KOPT-K1 (cell line): ENCODE measurements around the gene KCNMA1.

Experiments
- H3K27ac ChIP-seq: fragments of 200-600 bp; sonication (generic); 2 replicates; pipeline ENCODE4 v1.5.1; 2016; ENCODE audit warnings: antibody characterized with exemption, mild to moderate bottlenecking, low read depth, low read length; ENCODE audit not compliant: poor library complexity, severe bottlenecking
- H3K36me3 ChIP-seq: fragments of 200-600 bp; sonication (generic); 2 replicates; pipeline ENCODE4 v1.5.1; 2017; ENCODE audit warnings: antibody characterized with exemption, mild to moderate bottlenecking, low read length, moderate library complexity; ENCODE audit not compliant: insufficient read depth
- H3K9me3 ChIP-seq: fragments of 200-600 bp; sonication (generic); 2 replicates; pipeline ENCODE4 v1.5.1; 2017; ENCODE audit warnings: antibody characterized with exemption, low read length, mild to moderate bottlenecking; ENCODE audit not compliant: insufficient read depth, poor library complexity, severe bottlenecking

The KCNMA1 gene

GRCh38 chr10:77371421-77371820, 266.2 kb downstream of the KCNMA1 start:
- no peaks in the 10 kb centered on the region for H3K36me3 ChIP-seq
- H3K9me3 ChIP-seq = peaks cover 14% of the 10 kb centered on the region
- H3K27ac ChIP-seq = no peak overlapping the region

DNA sequence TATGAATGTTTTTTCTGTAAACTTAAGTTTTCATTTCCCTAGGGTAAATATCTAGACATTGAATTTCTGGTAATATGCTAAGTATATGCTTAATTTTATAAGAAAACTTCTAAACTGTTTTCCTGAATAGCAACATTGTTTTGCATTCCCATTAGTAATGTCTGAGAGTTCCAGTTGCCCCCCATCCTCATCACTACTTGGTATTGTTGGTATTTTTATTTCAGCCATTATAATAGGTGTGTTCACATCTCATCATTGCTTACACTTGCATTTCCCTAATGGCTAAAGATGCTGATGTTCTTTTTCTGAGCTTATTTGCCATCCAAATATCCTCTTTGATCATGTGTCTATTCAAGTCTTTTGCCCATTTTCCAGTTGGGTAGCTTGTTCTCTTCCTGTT, 269.6 kb downstream of the KCNMA1 start:
- no peak overlapping the region for H3K27ac ChIP-seq
- H3K36me3 ChIP-seq = no peaks in the 10 kb centered on the region
- peaks cover 14% of the 10 kb centered on the region for H3K9me3 ChIP-seq

GRCh38 chr10:77363210-77363609, 274.4 kb downstream of the KCNMA1 start:
- no peak overlapping the region for H3K27ac ChIP-seq
- H3K9me3 ChIP-seq = peaks cover 3% of the 10 kb centered on the region
- H3K36me3 ChIP-seq = no peaks in the 10 kb centered on the region

GRCh38 chr10:77361831-77362230, 275.8 kb downstream of the KCNMA1 start:
- no peaks in the 10 kb centered on the region for H3K36me3 ChIP-seq
- no peaks in the 10 kb centered on the region for H3K9me3 ChIP-seq
- no peak overlapping the region for H3K27ac ChIP-seq

GRCh38 chr10:77361426-77361825, 276.2 kb downstream of the KCNMA1 start:
- Histone ChIP-seq H3K27ac (no peak overlapping the region), H3K36me3 (no peaks in the 10 kb centered on the region), H3K9me3 (no peaks in the 10 kb centered on the region)

DNA sequence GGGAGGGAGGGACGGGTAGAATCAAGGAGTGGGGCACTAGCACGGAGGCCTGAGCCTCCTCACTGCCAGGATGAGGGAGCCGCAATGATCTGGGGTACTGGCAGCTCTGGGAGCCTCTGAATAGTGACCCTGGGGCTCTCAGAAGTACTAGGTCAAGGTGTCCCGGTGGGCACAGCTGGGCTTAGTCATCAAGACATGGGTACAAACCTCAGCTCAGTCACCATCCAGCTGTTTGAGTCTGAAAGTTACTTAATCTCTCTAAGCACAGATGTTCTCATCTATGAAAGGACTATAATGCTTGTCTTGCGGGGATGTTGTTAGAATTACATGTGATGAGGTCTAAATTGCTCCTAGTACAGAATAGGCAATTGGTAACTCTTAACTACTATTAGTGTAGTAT, 276.8 kb downstream of the KCNMA1 start:
- Histone ChIP-seq H3K27ac (no peak overlapping the region), H3K36me3 (no peaks in the 10 kb centered on the region), H3K9me3 (no peaks in the 10 kb centered on the region)

DNA sequence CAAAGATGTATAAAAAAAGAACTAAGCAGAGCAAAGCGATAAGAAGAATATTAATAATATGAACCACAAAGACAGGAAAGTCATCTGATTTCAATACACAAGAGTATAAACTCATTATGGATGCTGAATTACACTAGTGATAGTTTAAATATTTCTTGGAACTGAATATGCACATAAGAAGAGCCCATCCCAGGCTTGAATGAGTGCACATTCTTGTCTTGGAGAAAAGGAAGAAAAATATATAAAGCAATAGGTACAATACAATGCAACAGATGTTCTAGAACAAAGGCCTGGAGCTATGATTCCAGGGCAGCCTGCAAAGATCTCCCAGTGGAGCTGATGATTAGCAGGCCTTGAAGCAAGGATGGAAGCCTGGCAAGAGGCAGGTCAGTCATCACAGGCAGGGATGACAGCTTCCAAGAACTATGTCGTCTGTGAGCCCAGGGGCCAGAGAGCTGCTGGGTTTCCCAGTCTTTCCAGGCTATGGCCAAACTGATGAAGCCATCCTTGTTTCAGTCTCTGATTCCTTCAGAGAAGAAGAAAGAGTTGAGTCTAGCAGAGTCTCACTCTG, 277.6 kb downstream of the KCNMA1 start:
- Histone ChIP-seq H3K36me3 (no peaks in the 10 kb centered on the region), H3K9me3 (no peaks in the 10 kb centered on the region), H3K27ac (no peak overlapping the region)

DNA sequence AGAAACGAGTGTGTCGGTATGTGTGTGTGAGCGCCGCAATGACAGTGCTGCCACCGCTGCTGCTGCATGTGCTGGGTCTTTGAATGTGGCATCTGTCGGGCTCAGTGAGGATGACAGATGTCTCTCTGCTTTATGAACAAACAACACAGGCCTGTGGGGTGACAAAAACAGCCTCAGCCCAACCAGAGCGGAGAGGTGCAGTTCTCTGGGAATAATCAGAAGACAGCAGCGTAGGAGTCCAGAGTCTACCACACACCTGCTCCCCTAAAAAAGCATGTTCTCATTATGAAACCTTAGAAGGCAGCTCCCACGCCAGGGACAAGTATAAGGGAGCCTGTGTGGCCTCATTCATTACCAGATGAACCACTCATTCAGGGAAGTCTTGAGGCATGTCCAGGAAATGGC, 278.3 kb downstream of the KCNMA1 start:
- Histone ChIP-seq H3K9me3 (no peaks in the 10 kb centered on the region), H3K27ac (no peak overlapping the region), H3K36me3 (no peaks in the 10 kb centered on the region)

DNA sequence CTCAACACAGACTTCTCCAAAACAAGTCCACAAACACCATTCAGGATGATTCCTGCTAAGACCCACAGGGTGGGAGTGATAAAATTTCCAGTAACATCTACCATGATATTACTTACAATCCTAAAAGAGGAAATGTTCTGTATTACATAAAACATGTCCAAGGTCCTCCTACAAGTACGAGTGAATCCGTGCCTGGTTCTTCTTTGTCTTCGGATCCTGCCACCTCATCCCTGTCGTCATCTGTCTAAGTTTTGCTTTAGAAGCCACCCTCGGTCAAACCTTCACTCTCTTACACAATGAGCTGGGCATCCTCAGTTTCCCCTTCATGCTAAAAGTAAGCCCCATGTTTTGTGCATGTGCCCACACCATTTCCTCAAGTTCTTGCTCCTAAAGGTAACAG, 279.0 kb downstream of the KCNMA1 start:
- Histone ChIP-seq H3K9me3 (no peaks in the 10 kb centered on the region), H3K27ac (no peak overlapping the region), H3K36me3 (no peaks in the 10 kb centered on the region)

DNA sequence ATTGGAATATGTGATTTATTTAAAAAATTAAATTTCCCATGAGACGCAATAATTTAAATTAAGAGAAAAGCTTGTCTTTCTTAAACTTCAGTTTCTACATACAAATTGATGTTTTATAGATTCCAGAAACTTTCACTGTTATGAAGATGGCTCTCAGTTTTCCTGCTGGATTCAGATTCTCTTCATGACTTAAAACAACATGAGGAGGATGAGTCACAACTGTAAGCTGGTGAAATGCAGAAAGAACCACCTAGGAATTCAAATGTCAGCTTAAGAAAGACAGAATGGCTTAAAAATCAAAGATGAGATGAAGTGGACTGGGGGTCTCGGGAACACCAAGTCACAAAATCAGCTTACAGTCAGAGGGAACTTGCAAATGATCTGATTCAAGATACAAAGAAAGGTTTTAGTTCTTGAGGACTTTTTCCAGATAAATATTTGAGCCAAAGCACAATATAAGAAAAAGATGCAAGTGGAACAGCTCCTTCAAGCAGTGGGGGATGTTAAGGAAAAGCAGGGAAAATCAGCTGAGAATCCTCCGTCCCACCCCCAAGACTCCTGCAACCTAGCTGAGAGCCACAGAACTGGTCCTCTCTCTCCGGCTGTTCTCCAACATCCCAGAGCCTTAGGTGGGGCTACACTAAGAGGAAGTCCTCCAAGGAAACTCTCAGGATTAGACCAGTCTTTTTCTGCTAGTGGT, 279.8 kb downstream of the KCNMA1 start:
- Histone ChIP-seq H3K27ac (no peak overlapping the region), H3K36me3 (no peaks in the 10 kb centered on the region), H3K9me3 (no peaks in the 10 kb centered on the region)

DNA sequence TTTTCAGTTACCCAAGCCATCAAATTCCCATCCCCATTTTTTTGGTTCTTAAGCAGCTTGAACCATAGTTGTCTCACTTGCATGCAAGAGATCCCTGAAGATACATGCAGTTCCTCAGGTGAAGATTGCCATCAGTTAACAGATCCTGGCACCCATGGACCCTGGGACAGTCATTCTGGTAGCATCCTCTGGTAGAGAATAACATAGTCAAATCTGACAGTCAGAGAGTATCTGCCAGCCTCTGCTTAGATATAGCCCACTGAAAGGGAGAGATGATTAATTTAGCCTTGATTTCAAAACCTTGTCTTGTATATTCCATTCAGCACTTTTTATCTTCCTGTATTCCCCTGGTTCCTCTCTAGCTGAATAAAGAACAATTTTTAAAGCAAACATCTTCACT, 280.4 kb downstream of the KCNMA1 start:
- H3K9me3 ChIP-seq = no peaks in the 10 kb centered on the region
- H3K36me3 ChIP-seq = no peaks in the 10 kb centered on the region
- H3K27ac ChIP-seq = no peak overlapping the region

GRCh38 chr10:77355844-77356243, 281.8 kb downstream of the KCNMA1 start:
- Histone ChIP-seq H3K27ac (no peak overlapping the region), H3K9me3 (no peaks in the 10 kb centered on the region), H3K36me3 (no peaks in the 10 kb centered on the region)

DNA sequence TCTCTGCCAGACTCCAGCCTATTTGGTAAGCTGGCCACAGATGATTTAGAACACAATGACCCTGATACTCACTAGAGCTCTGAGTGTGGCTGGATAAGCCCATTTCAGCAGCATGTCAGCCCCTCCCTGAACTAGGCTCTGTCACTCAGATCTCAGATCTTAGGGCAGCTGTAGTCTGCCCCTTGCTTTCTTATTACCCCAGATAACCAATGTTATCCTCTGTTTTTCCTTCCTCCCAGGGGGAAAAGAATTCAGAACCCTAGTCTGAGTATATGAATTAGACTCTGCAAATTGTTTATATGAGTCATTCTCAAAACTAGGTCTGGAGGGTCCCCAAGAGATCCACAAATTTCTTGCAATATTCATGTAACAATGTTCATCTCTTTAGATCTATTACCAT, 286.2 kb downstream of the KCNMA1 start:
- no peak overlapping the region for H3K27ac ChIP-seq
- H3K9me3 ChIP-seq = no peaks in the 10 kb centered on the region
- no peaks in the 10 kb centered on the region for H3K36me3 ChIP-seq

DNA sequence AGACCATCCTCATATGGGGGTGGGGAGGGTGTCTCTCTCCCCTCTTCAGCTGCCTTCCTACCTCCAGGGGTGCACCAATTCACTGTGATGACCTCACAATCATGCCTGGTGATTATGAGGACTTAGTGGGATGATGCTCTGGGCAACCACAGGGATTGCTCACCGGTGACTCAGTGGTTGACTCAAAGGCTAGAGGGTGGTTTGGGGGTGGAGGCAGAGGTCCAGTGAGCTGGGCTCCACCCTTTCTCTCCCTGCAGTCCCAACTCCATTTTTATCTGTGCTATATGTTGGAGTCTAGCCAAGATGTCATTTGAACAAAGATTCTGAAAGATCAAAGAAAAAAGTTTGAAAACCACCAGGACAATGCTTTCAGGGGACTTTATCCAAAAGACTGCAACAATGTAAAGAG, 286.9 kb downstream of the KCNMA1 start:
- no peaks in the 10 kb centered on the region for H3K36me3 ChIP-seq
- H3K27ac ChIP-seq = no peak overlapping the region
- H3K9me3 ChIP-seq = no peaks in the 10 kb centered on the region

GRCh38 chr10:77350134-77350533, 287.5 kb downstream of the KCNMA1 start:
- H3K27ac ChIP-seq = no peak overlapping the region

GRCh38 chr10:77349226-77349625, 288.4 kb downstream of the KCNMA1 start:
- no peak overlapping the region for H3K27ac ChIP-seq
- no peaks in the 10 kb centered on the region for H3K9me3 ChIP-seq
- H3K36me3 ChIP-seq = no peaks in the 10 kb centered on the region

More at GRCh38 chr10:77350134-77350533, 287.5 kb downstream of the KCNMA1 start:
- Histone ChIP-seq H3K36me3 (no peaks in the 10 kb centered on the region), H3K9me3 (no peaks in the 10 kb centered on the region)
